ENCODE results near the gene PBRM1.

Gene PBRM1

GRCh38 chr3:52541050-52541449 lies 144.7 kb downstream of the PBRM1 start:
- Histone ChIP-seq H3K36me3 (replicated peaks; ENCODE audit: insufficient read depth, low read length) (peaks cover 14% of the 10 kb centered on the region; the same call in 1 of the 2 replicates), H3K9me2 (replicated peaks; ENCODE audit: insufficient read depth, low read length) (no peaks in the 10 kb centered on the region), H2AFZ (ENCODE audit: low read length) (no peak overlapping the region), H3K9me3 (replicated peaks; ENCODE audit: insufficient read depth, low read length) (no peaks in the 10 kb centered on the region), H3K4me1 (ENCODE audit: low read length) (peaks cover 12% of the 10 kb centered on the region), H3K79me2 (ENCODE audit: low read length) (peaks cover 77% of the 10 kb centered on the region), H3K4me3 (ENCODE audit: low read length) (no peak overlapping the region), H4K20me1 (ENCODE audit: insufficient read depth, low read length) (no peaks in the 10 kb centered on the region; the same call in 1 of the 2 replicates), H3K9ac (ENCODE audit: low read length) (no peak overlapping the region), H3F3A (ENCODE audit: insufficient read depth, low read length) (peaks cover 16% of the 10 kb centered on the region), H3K27ac (ENCODE audit: low read length) (no peak overlapping the region), H3K27me3 (replicated peaks; ENCODE audit: insufficient read depth, low read length) (no peaks in the 10 kb centered on the region), H3K4me2 (ENCODE audit: low read depth, low read length) (no peak overlapping the region)
- TF ChIP-seq EZH2 (optimal IDR thresholded peaks at IDR 0.05; ENCODE audit: low read depth, low read length) (no peak), EZH2phosphoT487 (IDR thresholded peaks at IDR 0.05; ENCODE audit: low read length) (no peak)
- TF ChIP-seq, protein P1, sequence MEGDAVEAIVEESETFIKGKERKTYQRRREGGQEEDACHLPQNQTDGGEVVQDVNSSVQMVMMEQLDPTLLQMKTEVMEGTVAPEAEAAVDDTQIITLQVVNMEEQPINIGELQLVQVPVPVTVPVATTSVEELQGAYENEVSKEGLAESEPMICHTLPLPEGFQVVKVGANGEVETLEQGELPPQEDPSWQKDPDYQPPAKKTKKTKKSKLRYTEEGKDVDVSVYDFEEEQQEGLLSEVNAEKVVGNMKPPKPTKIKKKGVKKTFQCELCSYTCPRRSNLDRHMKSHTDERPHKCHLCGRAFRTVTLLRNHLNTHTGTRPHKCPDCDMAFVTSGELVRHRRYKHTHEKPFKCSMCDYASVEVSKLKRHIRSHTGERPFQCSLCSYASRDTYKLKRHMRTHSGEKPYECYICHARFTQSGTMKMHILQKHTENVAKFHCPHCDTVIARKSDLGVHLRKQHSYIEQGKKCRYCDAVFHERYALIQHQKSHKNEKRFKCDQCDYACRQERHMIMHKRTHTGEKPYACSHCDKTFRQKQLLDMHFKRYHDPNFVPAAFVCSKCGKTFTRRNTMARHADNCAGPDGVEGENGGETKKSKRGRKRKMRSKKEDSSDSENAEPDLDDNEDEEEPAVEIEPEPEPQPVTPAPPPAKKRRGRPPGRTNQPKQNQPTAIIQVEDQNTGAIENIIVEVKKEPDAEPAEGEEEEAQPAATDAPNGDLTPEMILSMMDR (IDR thresholded peaks at IDR 0.05; ENCODE audit: low read length) = no peak
- no peak for DNase-seq

GRCh38 chr3:52539010-52539653 lies 146.6 kb downstream of the PBRM1 start:
- Histone ChIP-seq H3K36me3 (replicated peaks; ENCODE audit: insufficient read depth, low read length) (peaks cover 7% of the 10 kb centered on the region; the same call in 1 of the 2 replicates), H3K27me3 (replicated peaks; ENCODE audit: insufficient read depth, low read length) (no peaks in the 10 kb centered on the region), H3K9me3 (replicated peaks; ENCODE audit: insufficient read depth, low read length) (no peaks in the 10 kb centered on the region), H3K9me2 (replicated peaks; ENCODE audit: insufficient read depth, low read length) (no peaks in the 10 kb centered on the region), H3F3A (ENCODE audit: insufficient read depth, low read length) (peaks cover 25% of the 10 kb centered on the region), H2AFZ (ENCODE audit: low read length) (no peak overlapping the region), H3K4me2 (ENCODE audit: low read depth, low read length) (peak overlapping the region; percentile 16; the same call in 1 of the 2 replicates), H3K4me1 (ENCODE audit: low read length) (peaks cover 18% of the 10 kb centered on the region), H3K4me3 (ENCODE audit: low read length) (no peak overlapping the region), H3K27ac (ENCODE audit: low read length) (no peak overlapping the region), H3K79me2 (ENCODE audit: low read length) (peaks cover 67% of the 10 kb centered on the region), H3K9ac (ENCODE audit: low read length) (no peak overlapping the region), H4K20me1 (ENCODE audit: insufficient read depth, low read length) (no peaks in the 10 kb centered on the region; the same call in 1 of the 2 replicates)
- DNase-seq = no peak
- TF ChIP-seq EZH2phosphoT487 (IDR thresholded peaks at IDR 0.05; ENCODE audit: low read length) = no peak
- TF ChIP-seq EZH2 (optimal IDR thresholded peaks at IDR 0.05; ENCODE audit: low read depth, low read length) = no peak
- TF ChIP-seq, protein P1 (IDR thresholded peaks at IDR 0.05; ENCODE audit: low read length) = no peak

DNA sequence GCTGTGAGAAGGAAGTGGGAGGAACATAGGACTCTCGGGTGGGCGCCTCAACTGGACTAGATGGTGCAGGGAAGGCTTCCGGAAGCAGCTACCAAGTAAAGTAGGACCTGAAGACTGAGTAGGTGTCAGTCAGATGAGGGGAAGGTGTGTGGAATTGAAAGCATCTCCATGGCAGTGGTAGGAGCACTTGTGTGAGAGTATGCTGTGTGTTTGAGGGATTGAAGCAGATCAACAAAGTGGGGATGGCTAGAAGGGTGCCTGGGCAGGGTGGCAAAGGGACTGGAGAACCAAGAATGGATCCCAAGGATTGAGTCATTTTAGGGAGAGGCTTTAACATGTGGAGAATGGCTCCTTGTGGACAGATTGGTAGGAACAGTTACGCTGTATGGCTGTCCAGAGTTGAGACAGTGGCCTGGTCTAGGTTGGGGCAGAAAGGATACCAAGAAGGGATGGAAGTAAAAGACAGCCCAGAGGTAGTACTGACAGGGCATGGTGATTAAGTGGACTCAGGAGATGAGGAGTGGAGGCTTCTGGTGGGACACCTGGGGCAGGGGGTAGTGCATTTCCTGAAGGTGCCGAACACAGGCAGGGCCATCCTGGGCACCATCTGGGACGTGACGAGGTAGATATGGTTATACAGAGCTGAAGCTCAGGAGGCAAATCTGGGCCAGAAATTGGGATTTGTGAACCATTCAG lies 147.8 kb downstream of the PBRM1 start:
- peak overlapping the region; percentile 94; the same call in 1 of the 2 replicates for H3K9ac ChIP-seq (ENCODE audit: low read length)
- peaks cover 7% of the 10 kb centered on the region; the same call in 1 of the 2 replicates for H3K36me3 ChIP-seq (replicated peaks; ENCODE audit: insufficient read depth, low read length)
- H3K4me3 ChIP-seq (ENCODE audit: low read length) = peak overlapping the region; percentile 96
- H3F3A ChIP-seq (ENCODE audit: insufficient read depth, low read length) = peaks cover 25% of the 10 kb centered on the region
- H2AFZ ChIP-seq (ENCODE audit: low read length) = no peak overlapping the region
- H3K27ac ChIP-seq (ENCODE audit: low read length) = no peak overlapping the region
- H3K4me2 ChIP-seq (ENCODE audit: low read depth, low read length) = peak overlapping the region; percentile 87
- H3K27me3 ChIP-seq (replicated peaks; ENCODE audit: insufficient read depth, low read length) = no peaks in the 10 kb centered on the region
- H3K79me2 ChIP-seq (ENCODE audit: low read length) = peaks cover 60% of the 10 kb centered on the region
- H3K4me1 ChIP-seq (ENCODE audit: low read length) = peaks cover 18% of the 10 kb centered on the region
- TF ChIP-seq EZH2phosphoT487 (IDR thresholded peaks at IDR 0.05; ENCODE audit: low read length) (no peak), EZH2 (optimal IDR thresholded peaks at IDR 0.05; ENCODE audit: low read depth, low read length) (no peak)
- TF ChIP-seq, protein P1 (IDR thresholded peaks at IDR 0.05; ENCODE audit: low read length) = no peak
- H4K20me1 ChIP-seq (ENCODE audit: insufficient read depth, low read length) = no peaks in the 10 kb centered on the region; the same call in 1 of the 2 replicates
- no peak for DNase-seq
- no peaks in the 10 kb centered on the region for H3K9me3 ChIP-seq (replicated peaks; ENCODE audit: insufficient read depth, low read length)
- no peaks in the 10 kb centered on the region for H3K9me2 ChIP-seq (replicated peaks; ENCODE audit: insufficient read depth, low read length)
